HFFc6 (cell line): ENCODE measurements around the gene CDCA3. TPM values are rescaled to one million over a fixed set of nuclear protein-coding genes. Genes with fewer than 3 reads are reported as not detected.

Experiments
- DNase-seq: peaks from one replicate; pipeline ENCODE4 v3.0.0-alpha.2; 2018
- H3K27ac Mint-ChIP-seq: 2 replicates; pipeline ENCODE4 v1.8.0; 2020; ENCODE audit warnings: mild to moderate bottlenecking, mixed read lengths
- H3K27me3 Mint-ChIP-seq: 2 replicates; pipeline ENCODE4 v1.8.0; 2021; ENCODE audit warnings: mild to moderate bottlenecking, moderate library complexity, mixed read lengths; ENCODE audit not compliant: insufficient read depth
- H3K36me3 Mint-ChIP-seq: 2 replicates; pipeline ENCODE4 v1.8.0; 2021; ENCODE audit warnings: low read depth, mixed read lengths
- H3K4me1 Mint-ChIP-seq: 2 replicates; pipeline ENCODE4 v1.8.0; 2020; ENCODE audit warnings: low read depth, mixed read lengths
- H3K4me3 Mint-ChIP-seq: 2 replicates; pipeline ENCODE4 v1.8.0; 2020; ENCODE audit warnings: mild to moderate bottlenecking, moderate library complexity, mixed read lengths
- H3K9me3 Mint-ChIP-seq: 2 replicates; pipeline ENCODE4 v1.8.0; 2020; ENCODE audit warnings: mild to moderate bottlenecking, mixed read lengths
- CTCF ChIP-seq: fragments of 200-600 bp; sonication (generic); IDR thresholded peaks from 2 replicates; pipeline ENCODE4 v1.5.0; 2021; ENCODE audit warnings: antibody characterized with exemption, mild to moderate bottlenecking
- long read RNA-seq: library from polyadenylated mRNA; unstranded; transcript quantifications from one replicate; pipeline ENCODE4 v2.0.0, GENCODE V29; 2019
- total RNA-seq, 6 experiments: library from RNA; stranded (reverse); fragmentation: NEBNext Ultra II Directional; extraction: Animal tissue kit (Norgen Biotek cat#: 25700); gene quantifications; 2 replicates in 1 of 6; 3 replicates in 5 of 6; pipeline ENCODE4 v1.2.3, GENCODE V29; 2021

The CDCA3 gene
- 10 to 100 TPM; 24.0 to 62.5 (median 56.3) TPM for total RNA-seq
- long read RNA-seq, transcript CDCA3-207 (6 exons, 1,943 nt) = major isoform, 27 of 41 reads
- long read RNA-seq, partial matches to known transcripts = 2 of 41 reads
- long read RNA-seq, other reads (novel, unspliced or antisense) = 1 of 41 reads

GRCh38 chr12:6851153-6851920 is at the start of gene CDCA3:
TSS of gene CDCA3 (minus strand) at chr12:6851286. CDS start at chr12:6850952, 334 bp downstream.
- H3K27ac Mint-ChIP-seq = peak within 1 kb of the TSS; percentile 93
- peaks cover 38% of the 10 kb centered on the region; the same call in 1 of the 2 replicates for H3K36me3 Mint-ChIP-seq
- no peaks in the 10 kb centered on the region for H3K9me3 Mint-ChIP-seq
- peaks cover 35% of the 10 kb centered on the region for H3K4me1 Mint-ChIP-seq
- peak; percentile 99 for DNase-seq
- H3K27me3 Mint-ChIP-seq = peaks cover 13% of the 10 kb centered on the region
- TF ChIP-seq CTCF = no peak
- H3K4me3 Mint-ChIP-seq = peak within 1 kb of the TSS; percentile 98

- Mint-ChIP-seq H3K27me3 (peaks cover 3% of the 10 kb centered on the region), H3K36me3 (no peaks in the 10 kb centered on the region), H3K9me3 (no peaks in the 10 kb centered on the region), H3K27ac (no peak overlapping the region), H3K4me3 (no peak overlapping the region), H3K4me1 (no peaks in the 10 kb centered on the region)
- DNase-seq = no peak
- no peak for TF ChIP-seq CTCF
Measured at GRCh38 chr12:6899837-6900519, 48.9 kb upstream of the CDCA3 start.

GRCh38 chr12:6899427-6899826 is 48.3 kb upstream of the CDCA3 start:
- H3K27ac Mint-ChIP-seq = no peak overlapping the region
- DNase-seq = no peak
- H3K27me3 Mint-ChIP-seq = peaks cover 3% of the 10 kb centered on the region
- H3K4me1 Mint-ChIP-seq = no peaks in the 10 kb centered on the region
- H3K9me3 Mint-ChIP-seq = no peaks in the 10 kb centered on the region
- no peak overlapping the region for H3K4me3 Mint-ChIP-seq
- H3K36me3 Mint-ChIP-seq = no peaks in the 10 kb centered on the region
- TF ChIP-seq CTCF = no peak

GRCh38 chr12:6896846-6897435 is 45.9 kb upstream of the CDCA3 start:
- H3K27ac Mint-ChIP-seq = no peak overlapping the region

More at GRCh38 chr12:6896846-6897435, 45.9 kb upstream of the CDCA3 start:
- no peak for DNase-seq
- Mint-ChIP-seq H3K27me3 (peaks cover 3% of the 10 kb centered on the region), H3K4me1 (no peaks in the 10 kb centered on the region), H3K9me3 (no peaks in the 10 kb centered on the region), H3K4me3 (no peak overlapping the region), H3K36me3 (no peaks in the 10 kb centered on the region)
- no peak for TF ChIP-seq CTCF
